ENCODE data around the gene HYAL3.
"Not testable (repeated sequence)": the region's sequence is repeated elsewhere in the genome, so short reads cannot be mapped to it uniquely, and the experiment has no call there.

HYAL3 gene

DNA sequence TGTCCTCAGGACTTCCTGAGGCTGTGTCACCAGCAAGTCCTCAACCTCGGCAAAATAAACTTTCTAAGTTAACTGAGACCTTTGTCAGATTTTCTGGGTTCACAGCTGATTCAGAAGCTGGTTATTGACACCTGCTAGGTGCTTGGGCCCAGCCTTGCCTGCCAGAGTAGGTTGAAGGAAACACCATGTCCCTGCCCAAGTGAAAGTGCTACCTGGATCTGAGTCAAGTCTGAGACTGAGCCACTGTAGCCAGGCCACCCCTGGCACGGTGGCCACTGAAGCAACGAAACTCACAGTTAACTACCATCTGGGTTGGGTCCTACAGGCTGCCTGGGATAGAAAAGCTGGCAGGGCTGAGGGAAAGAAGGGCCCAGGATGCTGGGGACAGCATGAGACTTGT is 15.1 kb upstream of the HYAL3 start:
- DNase-seq (ENCODE audit: low read depth), result no peak

DNA sequence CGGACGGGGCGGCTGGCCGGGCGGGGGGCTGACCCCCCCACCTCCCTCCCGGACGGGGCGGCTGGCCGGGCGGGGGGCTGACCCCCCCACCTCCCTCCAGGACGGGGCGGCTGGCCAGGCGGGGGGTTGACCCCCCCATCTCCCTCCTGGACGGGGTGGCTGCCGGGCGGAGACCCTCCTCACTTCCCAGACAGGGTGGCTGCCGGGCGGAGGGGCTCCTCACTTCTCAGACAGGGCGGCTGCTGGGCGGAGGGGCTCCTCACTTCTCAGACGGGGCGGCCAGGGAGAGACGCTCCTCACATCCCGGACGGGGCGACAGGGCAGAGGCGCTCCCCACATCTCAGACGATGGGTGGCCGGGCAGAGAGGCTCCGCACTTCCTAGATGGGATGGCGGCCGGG is 12.8 kb upstream of the HYAL3 start:
- DNase-seq (ENCODE audit: low read depth), result not testable (repeated sequence)

DNA sequence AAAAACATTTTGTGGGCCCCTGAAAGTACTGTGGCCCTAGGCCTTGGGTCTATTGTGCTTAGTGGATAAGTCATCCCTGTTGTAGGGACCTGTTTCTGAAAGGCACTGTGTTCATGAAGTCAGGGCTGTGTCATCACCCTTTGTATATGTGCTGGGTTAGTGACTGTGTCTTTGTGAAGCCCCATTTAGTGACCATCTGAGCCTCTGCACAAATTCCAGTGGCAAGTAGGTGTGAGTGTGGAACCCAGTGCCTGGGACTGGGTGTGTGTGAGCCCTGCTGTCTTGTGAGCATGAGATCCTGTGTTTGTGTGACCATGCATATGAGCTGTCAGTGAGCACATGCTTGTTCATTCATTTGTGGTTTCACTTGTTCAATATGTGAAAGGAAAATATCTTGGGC is 5.4 kb upstream of the HYAL3 start:
- DNase-seq (ENCODE audit: low read depth), result no peak

DNA sequence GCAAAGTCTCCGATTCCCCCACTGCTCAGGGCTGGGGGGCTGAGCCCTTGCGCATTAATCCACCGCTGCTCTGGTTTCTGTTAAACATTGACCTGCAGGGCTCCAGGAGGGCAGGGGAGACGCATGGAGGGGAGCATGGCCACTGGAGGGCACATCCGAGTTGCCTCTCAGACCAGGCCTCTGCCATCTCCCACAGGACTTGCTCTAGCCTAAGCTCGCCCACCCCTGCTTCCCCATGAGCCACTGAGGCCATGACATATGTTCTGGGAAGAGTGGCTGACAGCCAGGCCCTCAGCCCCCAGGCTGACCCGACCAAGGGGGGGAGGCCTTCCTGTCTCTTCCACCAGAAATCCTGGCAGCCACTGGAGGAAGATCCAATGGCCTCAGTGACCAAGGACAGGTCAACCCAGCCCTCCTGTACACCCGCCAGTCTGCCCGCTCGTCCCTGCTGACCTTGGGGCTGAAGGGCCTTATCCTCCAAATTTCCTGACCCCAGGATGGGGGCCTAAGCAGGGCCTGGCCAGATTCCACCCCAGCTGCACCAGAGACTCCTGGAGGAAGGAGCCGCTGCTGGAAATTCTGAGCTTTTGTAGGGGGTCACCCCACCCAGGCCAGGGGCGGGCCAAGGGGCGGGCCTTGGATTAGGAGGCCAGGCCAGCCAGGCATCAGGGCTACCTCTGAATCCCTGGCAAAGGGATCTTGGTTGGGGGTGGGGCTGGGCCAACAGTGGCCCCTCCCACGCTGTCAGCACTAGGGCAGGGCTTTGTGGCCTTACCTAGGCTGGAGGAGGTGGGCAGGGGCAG is 4.0 kb upstream of the HYAL3 start, which contains the start of gene HYAL1:
HYAL1 (minus strand) TSS at position 562 of the 803 bp plus-strand sequence. CDS start 618 bp downstream, outside the sequence.
- DNase-seq (ENCODE audit: low read depth), result no peak

DNA sequence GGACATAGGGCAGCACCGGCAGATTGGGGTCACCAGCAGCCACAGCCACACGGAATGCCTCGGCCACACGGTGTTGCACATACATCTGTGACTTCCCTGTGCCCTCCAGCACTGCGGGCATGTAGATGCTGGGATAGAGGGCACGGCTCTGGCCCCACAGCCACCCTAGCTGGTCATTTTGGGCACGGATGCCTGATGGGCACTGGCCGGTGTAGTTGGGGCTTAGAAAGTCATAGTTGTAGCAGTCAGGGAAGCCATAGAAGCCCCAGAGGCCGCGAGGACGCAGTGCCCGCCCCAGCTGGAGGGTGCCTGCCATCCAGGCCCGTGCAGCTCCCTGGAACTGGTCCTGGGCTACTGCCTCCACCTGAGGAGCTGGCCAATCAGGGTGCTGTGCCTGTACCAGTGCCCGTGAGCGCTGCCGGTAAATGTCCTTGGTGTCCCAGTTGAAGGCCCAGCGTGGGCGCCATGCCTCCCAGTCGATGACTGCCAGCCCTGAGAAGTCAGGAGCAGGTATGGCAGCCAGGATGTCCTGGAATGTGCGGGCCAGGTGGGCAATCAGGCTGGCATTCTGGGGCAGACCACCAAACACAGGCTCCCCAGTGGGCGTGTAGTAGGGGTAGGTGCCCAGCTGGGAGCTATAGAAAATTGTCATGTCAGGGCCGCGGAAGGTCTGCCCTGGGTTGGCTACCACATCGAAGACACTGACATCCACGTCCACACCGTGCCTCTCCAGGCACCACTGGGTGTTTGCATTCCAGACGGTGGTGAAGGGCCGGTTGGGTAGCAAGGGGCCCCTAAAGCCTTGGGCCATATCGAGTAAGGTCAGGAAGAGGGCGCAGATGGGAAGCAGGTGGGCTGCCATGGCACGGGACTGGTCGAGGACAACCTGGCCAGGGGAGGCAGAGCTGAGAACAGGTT is 3.1 kb upstream of the HYAL3 start:
- no peak for DNase-seq (ENCODE audit: low read depth)

DNA sequence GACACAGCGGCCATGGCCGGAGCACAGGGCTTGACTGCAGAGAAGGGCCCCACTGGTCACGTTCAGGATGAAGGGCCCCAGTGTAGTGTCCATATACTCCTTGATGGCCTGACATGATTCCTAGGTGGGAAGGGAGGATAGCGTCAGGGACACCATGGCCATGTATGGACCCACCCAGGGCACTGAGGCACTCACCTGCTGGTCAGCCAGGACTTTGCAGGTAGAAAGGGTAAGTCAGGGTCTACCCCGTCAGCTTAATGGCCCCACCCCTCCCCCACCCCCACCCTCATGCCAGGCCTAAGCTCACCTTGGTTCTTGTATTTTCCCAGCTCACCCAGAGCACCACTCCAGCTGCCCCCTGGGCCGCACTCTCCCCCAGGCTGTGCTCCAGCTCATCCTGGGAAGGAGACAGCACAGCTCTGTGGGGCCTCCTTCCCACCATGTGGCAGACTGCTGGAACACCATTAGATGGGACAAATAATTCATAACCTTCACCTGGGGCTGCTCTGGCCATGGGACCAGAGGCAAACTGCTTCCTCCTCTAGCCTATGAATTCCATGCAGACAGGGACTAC is 1.6 kb upstream of the HYAL3 start:
- DNase-seq (ENCODE audit: low read depth), result no peak

DNA sequence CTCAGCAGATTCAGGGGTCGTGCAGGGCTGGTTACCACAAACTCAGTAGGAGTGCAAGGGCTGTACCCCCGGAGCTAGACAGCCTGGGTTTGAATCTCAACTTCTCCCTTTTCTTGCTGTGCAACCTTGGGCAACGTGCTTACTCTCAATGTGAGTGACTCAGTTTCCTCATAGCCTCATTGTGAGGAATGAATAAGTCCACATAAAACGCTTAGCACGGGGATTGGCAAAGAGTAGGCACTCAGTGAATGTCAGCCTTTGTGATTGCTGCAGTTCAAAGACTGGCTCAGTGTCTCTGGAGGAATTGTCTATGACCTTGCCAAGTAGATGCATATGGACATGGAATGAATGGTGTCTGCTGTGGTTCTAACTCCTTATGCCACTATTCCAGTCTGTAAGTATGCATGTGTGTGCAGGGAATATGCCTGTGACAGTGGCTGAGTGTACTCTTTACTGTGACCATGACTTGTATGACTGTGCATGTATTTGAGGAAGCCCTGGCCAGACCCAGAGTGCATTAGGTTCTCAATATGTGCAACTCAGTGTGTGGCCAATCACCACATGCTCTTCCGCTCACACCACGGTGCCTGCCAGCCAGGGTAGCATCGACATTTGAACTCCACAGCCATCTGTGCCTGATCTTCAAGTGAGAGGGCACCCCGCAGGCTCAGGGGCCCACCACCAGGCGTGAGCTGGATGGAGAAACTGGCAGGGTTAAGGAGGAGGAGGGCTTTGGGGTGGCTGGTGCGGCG is 900 bp upstream of the HYAL3 start:
- no peak for DNase-seq (ENCODE audit: low read depth)

DNA sequence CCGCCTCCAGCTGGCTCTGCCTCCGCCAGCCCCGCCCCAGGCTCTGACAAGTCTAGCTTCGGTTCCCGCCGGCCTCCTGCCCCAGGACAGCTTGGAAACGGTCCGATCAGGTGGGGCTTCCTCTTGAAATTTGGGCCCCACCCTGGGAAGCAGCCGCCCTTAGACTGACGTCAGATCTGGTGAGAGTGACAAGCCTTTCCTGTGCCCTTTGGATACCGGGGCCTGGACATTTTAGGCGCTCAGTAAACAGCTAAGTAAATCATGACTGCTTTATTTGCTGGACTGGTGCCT is 378 bp upstream of the HYAL3 start:
- DNase-seq (ENCODE audit: low read depth), result no peak

DNA sequence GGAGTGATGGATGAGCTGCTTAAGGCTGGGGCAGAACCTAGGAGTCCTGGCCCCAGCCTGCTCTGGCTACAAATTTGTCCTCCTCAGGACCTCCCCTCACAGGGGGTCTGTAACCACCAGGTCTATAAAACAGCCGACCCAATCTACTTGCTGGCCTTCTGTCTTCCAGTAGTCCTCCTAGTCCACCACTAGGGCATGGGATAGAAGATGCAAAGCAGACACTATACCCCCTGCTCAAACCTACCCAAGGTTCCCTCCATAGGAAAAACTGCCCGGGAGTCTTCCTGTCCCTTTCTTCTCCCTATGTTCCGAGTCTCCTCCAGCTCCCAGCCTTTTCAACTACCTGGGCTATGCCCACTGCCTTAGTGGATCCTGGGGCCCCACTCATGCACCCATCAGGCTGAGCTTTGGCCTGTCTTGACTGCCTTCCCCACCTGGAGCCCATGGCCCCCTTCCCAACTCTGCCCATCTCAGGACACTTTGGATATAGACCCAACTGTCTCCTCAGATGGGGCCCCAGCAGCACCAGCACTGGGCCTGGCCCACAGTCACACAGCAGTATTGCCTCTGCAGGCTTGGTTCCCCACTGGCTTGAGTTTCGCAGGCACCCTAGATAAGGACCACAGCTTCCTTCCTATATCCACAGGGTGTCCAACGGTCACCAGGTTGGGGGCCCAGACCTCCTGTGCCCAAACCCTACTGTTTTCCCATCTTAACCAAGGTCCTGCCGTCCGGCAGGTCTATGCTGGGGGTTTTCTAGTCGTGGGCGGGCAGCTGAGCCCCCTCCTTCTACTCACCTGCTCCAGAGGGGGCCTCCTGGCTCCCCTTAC is 1.1 kb downstream of the HYAL3 start:
- no peak for DNase-seq (ENCODE audit: low read depth)

DNA sequence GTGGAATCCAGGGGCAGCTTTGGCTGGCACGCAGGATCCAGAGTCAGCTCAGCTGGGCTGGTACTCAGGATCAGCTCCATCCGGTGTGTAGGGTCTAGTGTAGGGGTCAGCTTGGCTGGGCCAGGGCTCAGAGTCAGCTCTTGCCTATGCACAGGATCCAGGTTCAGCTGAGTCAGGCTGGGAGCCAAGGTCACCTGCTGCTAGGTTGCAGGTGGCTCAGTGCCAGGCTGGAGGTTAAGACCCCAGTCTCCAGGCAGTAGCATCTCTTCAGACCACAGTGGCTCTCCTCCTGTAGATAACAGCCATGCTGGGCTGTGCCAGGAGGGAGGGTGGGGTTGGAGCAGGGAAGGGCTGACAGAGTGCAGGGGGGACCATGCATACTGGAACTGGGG is 1.8 kb downstream of the HYAL3 start:
- no peak for DNase-seq (ENCODE audit: low read depth)

DNA sequence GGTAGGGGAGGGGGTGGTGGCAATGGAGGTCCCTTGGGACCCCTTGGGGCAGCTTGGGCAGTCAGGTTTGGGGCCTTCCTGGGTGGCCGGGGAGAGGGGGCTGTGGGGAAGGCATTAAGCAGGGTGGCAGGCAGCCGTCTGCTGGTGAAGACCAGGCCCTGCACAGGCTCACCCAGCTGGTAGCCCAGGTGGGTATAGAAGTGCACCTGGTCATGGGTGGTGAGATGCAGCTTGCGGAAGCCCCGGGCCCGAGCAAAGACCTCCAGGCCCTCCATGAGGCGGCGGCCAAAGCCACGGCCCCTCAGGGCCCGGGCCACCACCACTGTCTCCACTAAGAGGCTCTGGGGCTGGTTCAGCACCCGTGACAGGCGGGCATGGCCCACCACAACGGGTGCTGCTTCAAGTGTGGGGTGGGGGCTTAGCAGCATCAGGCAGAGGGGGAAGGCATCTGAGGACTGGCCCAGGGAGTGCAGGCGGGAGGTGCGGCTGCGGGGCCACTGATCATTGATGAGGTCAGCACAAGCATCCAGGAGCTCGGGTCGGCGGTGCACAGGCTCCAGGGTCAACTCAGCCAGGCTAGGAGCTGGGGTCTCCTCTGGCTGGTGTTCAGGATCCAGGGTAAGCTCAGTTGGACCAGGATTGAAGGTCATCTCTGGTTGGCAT is 2.4 kb downstream of the HYAL3 start:
- DNase-seq (ENCODE audit: low read depth), result no peak

DNA sequence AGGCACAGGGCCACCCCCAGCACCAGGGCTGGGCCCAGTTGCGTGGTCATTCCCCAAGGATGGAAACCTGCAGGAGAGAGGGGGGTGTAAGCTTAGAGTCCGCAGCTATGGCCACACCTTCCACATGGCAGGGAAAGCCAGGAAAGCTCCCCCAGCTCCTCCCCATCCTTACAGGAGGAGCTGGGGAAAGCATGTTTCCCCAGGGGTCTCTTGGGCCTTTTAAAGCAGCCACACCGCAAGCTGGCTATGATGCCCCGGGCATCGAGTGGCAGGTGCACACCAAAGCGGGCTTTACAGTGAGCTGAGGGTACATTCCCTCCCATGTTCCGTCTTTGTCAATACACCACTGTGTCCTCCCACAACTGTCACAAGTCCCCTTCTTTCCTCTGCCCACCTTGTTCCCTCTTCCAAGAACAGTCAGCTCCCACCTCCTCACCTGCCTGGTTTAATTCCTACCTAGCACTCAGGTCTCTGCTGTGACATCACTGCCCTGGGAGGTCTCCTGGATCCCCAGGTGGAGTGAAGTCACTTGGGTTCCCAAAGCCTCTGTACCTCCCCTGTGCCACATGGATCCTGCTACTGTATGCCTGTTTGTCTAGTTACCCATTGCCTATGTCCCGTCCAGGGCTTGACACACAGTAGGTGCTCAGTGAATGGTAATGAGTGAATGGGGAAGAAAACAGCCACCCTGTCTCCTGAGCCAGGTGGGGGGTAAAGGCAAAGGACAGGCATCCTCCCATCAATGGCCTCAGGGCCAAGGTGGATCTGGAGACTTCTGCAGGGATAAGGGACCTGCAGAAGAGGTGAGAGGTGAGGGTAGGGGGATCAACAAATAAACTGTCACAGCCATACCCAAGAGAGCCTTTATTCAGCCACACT is 3.4 kb downstream of the HYAL3 start:
- no peak for DNase-seq (ENCODE audit: low read depth)

DNA sequence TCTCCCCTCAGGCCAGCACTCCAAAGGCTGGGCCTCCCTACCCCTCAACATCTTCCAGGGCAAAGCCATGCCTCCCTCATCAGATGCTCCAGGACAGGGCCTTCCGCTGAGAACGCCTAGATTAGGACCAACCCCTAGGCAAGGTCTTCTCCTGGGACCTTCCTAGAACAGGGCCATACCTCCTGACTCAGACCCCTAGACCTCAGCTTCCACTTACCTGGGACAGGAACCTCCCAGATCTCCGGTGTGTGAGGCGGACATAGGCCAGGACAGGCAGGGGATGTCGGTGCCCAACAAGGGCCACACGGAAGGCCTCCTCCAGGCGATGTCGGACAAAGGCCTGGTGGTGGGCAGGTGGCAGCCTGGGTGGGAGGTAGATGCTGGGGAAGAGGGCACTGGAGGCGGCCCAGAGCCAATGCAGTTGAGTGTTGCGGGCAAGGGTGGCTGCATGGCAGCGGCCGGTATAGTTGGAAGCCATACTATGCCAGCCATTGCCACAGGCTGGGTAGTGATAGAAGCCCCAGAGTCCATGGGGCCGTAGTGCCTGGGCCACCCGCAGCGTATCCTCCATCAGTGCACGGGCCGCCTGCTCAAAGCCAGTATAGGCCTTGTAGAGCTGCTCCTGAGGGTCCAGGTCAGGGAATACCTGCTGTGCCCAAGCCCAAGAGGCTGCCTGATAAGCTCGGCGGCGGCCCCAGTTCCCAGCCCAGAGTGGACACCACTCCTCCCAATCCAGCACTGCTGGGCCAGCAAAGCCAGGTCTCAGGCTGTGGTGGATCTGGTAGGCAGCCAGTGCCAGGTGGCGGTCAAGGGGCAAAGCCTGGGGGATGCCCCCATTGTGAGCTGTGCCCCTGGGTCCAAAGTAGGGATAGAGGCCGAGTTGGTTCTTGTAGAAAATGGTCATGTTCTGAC is 4.5 kb downstream of the HYAL3 start:
- DNase-seq (ENCODE audit: low read depth), result no peak

DNA sequence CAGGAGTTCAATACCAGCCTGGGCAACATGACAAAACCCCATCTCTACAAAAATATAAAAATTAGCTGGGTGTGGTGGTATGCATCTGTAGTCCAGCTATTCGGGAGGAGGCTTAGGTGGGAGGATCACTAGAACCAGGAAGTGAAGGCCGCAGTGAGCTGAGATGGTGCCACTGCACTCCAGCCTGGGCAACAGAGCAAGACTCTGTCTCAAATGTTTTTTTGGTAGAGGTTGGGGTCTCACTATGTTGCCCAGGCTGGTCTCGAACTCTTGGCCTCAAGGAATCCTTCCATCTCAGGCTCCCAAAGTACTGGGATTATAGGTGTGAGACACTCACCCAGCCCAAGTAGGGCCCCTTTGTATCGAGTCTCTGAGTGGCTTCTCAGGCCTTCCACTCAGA is 5.1 kb downstream of the HYAL3 start:
- DNase-seq (ENCODE audit: low read depth), result no peak

DNA sequence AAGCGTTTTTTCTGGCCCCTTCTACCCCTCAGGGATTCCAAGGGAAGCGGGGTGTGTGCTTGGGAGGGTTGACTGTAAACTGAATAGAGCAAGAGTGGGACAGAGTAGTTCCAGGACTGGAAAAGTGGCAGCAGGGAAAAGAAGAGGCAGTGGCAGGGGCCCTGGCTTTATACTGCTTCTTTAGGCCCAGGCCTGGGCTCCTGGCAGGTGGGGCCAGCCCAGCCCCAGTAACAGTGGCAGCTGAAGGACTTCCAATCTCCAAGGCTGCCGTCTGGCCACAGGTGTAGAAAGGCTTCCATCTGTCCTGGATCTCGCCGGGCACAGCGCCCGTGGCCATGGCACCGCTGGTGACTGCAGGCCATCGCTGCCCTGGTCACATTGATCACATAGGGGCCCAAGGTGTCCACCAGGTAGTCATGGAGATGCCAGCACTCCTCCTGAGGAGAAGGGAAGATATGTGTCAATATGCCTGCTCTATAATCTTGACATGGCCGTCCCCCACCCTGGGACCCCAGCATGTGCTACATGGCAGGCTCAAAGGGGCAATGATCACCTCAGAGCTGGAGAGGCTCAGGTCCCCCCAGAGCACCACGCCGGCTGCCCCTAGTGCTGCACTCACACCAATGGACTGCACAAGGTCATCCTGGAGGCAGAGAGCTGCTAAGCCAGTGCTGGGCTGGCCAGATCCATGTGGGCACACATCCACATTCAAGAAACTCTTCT is 6.0 kb downstream of the HYAL3 start:
- DNase-seq (ENCODE audit: low read depth), result no peak

DNA sequence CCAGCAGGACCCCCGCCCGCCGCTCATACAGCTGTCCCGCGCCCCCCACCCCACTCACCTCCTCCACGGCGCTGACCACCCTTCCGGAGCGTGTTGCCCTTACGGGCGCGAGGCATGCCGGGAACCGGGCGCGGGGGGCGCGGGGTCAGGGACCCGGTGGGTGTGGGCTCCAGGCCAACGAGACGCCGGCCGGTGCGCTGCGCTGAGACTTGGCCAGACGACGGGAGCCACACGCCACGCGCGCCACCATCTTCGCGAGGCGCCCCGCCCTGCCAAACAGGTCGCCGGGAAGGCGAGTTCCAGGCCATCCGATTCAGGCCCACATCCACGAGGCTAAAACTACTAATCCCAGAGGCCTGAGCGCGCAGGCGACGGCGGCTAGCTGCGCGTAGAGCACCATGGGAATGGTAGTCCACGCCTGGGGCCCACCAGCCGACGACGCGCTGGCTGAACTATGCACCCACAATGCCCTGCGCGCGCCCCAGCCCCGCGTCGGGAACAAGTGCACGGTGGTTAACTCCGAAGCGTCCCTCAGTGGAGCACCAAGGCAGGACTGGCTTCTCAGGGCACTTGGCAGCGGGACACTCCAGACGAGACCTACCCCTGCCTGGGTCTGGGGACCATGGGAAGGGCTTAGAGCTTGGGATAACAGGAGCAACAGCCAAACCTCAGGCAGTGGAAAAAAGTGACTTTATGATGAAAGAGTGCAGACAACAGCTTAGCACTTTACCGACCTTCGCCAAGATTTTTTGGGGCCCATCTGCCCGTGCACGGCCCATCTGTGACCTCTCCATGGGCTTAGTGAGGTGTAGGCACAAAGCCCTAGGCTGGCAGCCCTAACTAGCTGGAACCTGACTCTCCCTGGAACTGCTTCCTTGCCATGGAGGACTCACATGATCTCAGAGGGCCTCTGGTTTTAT is 6.8 kb downstream of the HYAL3 start, which contains the start of gene IFRD2:
IFRD2 (minus strand) TSS at position 271 of the 920 bp plus-strand sequence; CDS start at position 116, 155 bp downstream.
- peak; percentile 95 for DNase-seq (ENCODE audit: low read depth)

DNA sequence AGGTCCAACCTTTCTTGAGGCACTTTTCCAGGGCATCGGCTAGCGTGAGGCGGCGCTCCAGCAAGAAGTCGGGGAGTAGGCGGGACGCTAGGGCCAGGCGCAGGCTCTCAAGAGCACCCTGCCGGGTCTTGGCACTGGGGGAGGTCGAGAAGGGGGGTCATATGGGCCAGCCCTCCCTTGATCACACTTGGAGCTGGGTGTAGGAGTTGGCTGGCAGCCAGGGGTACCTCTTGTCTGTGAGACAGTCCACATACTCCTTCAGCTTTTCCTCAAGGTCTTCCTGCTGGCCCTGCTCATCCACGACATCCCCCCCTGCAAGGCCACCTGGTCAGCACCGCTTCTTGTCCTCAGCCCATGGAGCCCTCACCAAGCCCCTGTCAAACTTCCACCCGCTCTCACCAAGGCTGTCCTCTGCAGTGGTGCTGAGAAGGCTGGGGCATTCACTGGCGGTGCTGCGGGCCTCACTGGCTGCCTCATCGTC is 9.0 kb downstream of the HYAL3 start:
- DNase-seq (ENCODE audit: low read depth), result no peak
